Activated T-cell treated with anti-CD3 and anti-CD28 coated beads, Interleukin-2, amount 50 U/mL, for 4 hours (primary cell): ENCODE measurements around the gene STAB2. TPM values are rescaled to one million over a fixed set of nuclear protein-coding genes. Genes with fewer than 3 reads are reported as not detected.

ENCODE experiments used
- ATAC-seq, 2 donors: fragments of 200-7000 bp; cut with Tn5 transposase; one replicate each; pipeline ENCODE4 v1.10.0; 2021
- DNase-seq: peaks from one replicate; pipeline ENCODE4 v3.0.0-alpha.2; 2020
- H3K27me3 Mint-ChIP-seq: one replicate; pipeline ENCODE4 v1.8.0; 2021; ENCODE audit warnings: low read depth, mixed read lengths
- H3K36me3 Mint-ChIP-seq: one replicate; pipeline ENCODE4 v1.8.0; 2022; ENCODE audit warnings: mixed read lengths; ENCODE audit not compliant: insufficient read depth
- H3K4me1 Mint-ChIP-seq: one replicate; pipeline ENCODE4 v1.8.0; 2021; ENCODE audit warnings: low read depth, mixed read lengths
- H3K4me3 Mint-ChIP-seq: one replicate; pipeline ENCODE4 v1.8.0; 2021; ENCODE audit warnings: mild to moderate bottlenecking, moderate library complexity, mixed read lengths
- H3K9me3 Mint-ChIP-seq: one replicate; pipeline ENCODE4 v1.8.0; 2021; ENCODE audit warnings: mixed read lengths
- total RNA-seq, 3 donors: library from RNA; stranded (reverse); gene quantifications; one replicate each; pipeline ENCODE4 v1.2.1, GENCODE V29; 2021

The STAB2 gene
- total RNA-seq = not detected

GRCh38 chr12:103586791-103587370, at the start of gene STAB2:
Gene STAB2, plus strand, starts transcription at chr12:103587273. Its CDS starts 204 bp downstream, at chr12:103587477.
- Mint-ChIP-seq H3K4me3 (no peak within 1 kb of the TSS), H3K27me3 (peaks cover 6% of the 10 kb centered on the region), H3K36me3 (no peaks in the 10 kb centered on the region), H3K4me1 (no peaks in the 10 kb centered on the region), H3K9me3 (no peaks in the 10 kb centered on the region)
- ATAC-seq (no peak), DNase-seq (no peak)

GRCh38 chr12:103538397-103538796, 48.7 kb upstream of the STAB2 start:
- no peaks in the 10 kb centered on the region for H3K27me3 Mint-ChIP-seq
- DNase-seq (no peak), ATAC-seq (peak in 1 of 2 donors; percentile 37)
- no peak overlapping the region for H3K4me3 Mint-ChIP-seq
- no peaks in the 10 kb centered on the region for H3K4me1 Mint-ChIP-seq
- no peaks in the 10 kb centered on the region for H3K9me3 Mint-ChIP-seq
- H3K36me3 Mint-ChIP-seq = no peaks in the 10 kb centered on the region

GRCh38 chr12:103540319-103540718, 46.8 kb upstream of the STAB2 start:
- ATAC-seq = no peak
- Mint-ChIP-seq H3K4me3 (no peak overlapping the region), H3K9me3 (no peaks in the 10 kb centered on the region), H3K4me1 (no peaks in the 10 kb centered on the region), H3K36me3 (no peaks in the 10 kb centered on the region), H3K27me3 (no peaks in the 10 kb centered on the region)
- DNase-seq = no peak

- no peak overlapping the region for H3K4me3 Mint-ChIP-seq
- no peaks in the 10 kb centered on the region for H3K4me1 Mint-ChIP-seq
- H3K27me3 Mint-ChIP-seq = peaks cover 2% of the 10 kb centered on the region
- ATAC-seq (no peak), DNase-seq (no peak)
- H3K9me3 Mint-ChIP-seq = no peaks in the 10 kb centered on the region
- H3K36me3 Mint-ChIP-seq = no peaks in the 10 kb centered on the region
Observed at GRCh38 chr12:103542078-103542477, 45.0 kb upstream of the STAB2 start.

- DNase-seq (no peak), ATAC-seq (no peak)
- Mint-ChIP-seq H3K4me3 (no peak overlapping the region), H3K9me3 (no peaks in the 10 kb centered on the region), H3K4me1 (peaks cover 2% of the 10 kb centered on the region), H3K27me3 (peaks cover 6% of the 10 kb centered on the region), H3K36me3 (no peaks in the 10 kb centered on the region)
Observed at GRCh38 chr12:103546959-103547358, 40.1 kb upstream of the STAB2 start.

GRCh38 chr12:103547376-103547775, 39.7 kb upstream of the STAB2 start:
- ATAC-seq (no peak), DNase-seq (no peak)
- Mint-ChIP-seq H3K27me3 (peaks cover 9% of the 10 kb centered on the region), H3K4me3 (no peak overlapping the region), H3K4me1 (peaks cover 2% of the 10 kb centered on the region), H3K36me3 (no peaks in the 10 kb centered on the region), H3K9me3 (no peaks in the 10 kb centered on the region)

GRCh38 chr12:103547929-103548328, 39.1 kb upstream of the STAB2 start:
- H3K4me1 Mint-ChIP-seq = peaks cover 2% of the 10 kb centered on the region
- H3K4me3 Mint-ChIP-seq = no peak overlapping the region
- no peaks in the 10 kb centered on the region for H3K9me3 Mint-ChIP-seq
- DNase-seq (no peak), ATAC-seq (no peak)
- no peaks in the 10 kb centered on the region for H3K36me3 Mint-ChIP-seq
- H3K27me3 Mint-ChIP-seq = peaks cover 14% of the 10 kb centered on the region

GRCh38 chr12:103548622-103549601, 38.2 kb upstream of the STAB2 start:
- Mint-ChIP-seq H3K36me3 (no peaks in the 10 kb centered on the region), H3K4me1 (peaks cover 2% of the 10 kb centered on the region), H3K27me3 (peaks cover 16% of the 10 kb centered on the region), H3K9me3 (no peaks in the 10 kb centered on the region), H3K4me3 (no peak overlapping the region)
- DNase-seq (peak; percentile 59), ATAC-seq (peak; percentile 79 to 85)

GRCh38 chr12:103556890-103557627, 30.0 kb upstream of the STAB2 start:
- Mint-ChIP-seq H3K4me1 (no peaks in the 10 kb centered on the region), H3K36me3 (no peaks in the 10 kb centered on the region), H3K9me3 (no peaks in the 10 kb centered on the region), H3K4me3 (no peak overlapping the region), H3K27me3 (peaks cover 23% of the 10 kb centered on the region)
- ATAC-seq = no peak
- no peak for DNase-seq

GRCh38 chr12:103557628-103558010, 29.5 kb upstream of the STAB2 start:
- Mint-ChIP-seq H3K27me3 (peaks cover 20% of the 10 kb centered on the region), H3K4me1 (no peaks in the 10 kb centered on the region), H3K4me3 (no peak overlapping the region), H3K9me3 (no peaks in the 10 kb centered on the region), H3K36me3 (no peaks in the 10 kb centered on the region)
- DNase-seq (no peak), ATAC-seq (no peak)

- no peaks in the 10 kb centered on the region for H3K36me3 Mint-ChIP-seq
- H3K9me3 Mint-ChIP-seq = no peaks in the 10 kb centered on the region
- H3K4me1 Mint-ChIP-seq = no peaks in the 10 kb centered on the region
- peaks cover 15% of the 10 kb centered on the region for H3K27me3 Mint-ChIP-seq
- DNase-seq (no peak), ATAC-seq (no peak)
- H3K4me3 Mint-ChIP-seq = no peak overlapping the region
Observed at GRCh38 chr12:103558879-103559278, 28.2 kb upstream of the STAB2 start.

- no peak overlapping the region for H3K4me3 Mint-ChIP-seq
- no peaks in the 10 kb centered on the region for H3K36me3 Mint-ChIP-seq
- H3K4me1 Mint-ChIP-seq = no peaks in the 10 kb centered on the region
- DNase-seq = no peak
- ATAC-seq = peak in 1 of 2 donors; percentile 60
- peaks cover 10% of the 10 kb centered on the region for H3K9me3 Mint-ChIP-seq
- peaks cover 13% of the 10 kb centered on the region for H3K27me3 Mint-ChIP-seq
Observed at GRCh38 chr12:103560604-103561101, 26.4 kb upstream of the STAB2 start.

GRCh38 chr12:103561174-103561573, 25.9 kb upstream of the STAB2 start:
- H3K27me3 Mint-ChIP-seq = peaks cover 11% of the 10 kb centered on the region
- DNase-seq = no peak
- H3K36me3 Mint-ChIP-seq = no peaks in the 10 kb centered on the region
- ATAC-seq = no peak
- no peaks in the 10 kb centered on the region for H3K4me1 Mint-ChIP-seq
- no peak overlapping the region for H3K4me3 Mint-ChIP-seq
- H3K9me3 Mint-ChIP-seq = peaks cover 16% of the 10 kb centered on the region

- H3K4me1 Mint-ChIP-seq = no peaks in the 10 kb centered on the region
- no peak overlapping the region for H3K4me3 Mint-ChIP-seq
- ATAC-seq = no peak
- DNase-seq = no peak
- H3K9me3 Mint-ChIP-seq = peaks cover 32% of the 10 kb centered on the region
- no peaks in the 10 kb centered on the region for H3K36me3 Mint-ChIP-seq
- peaks cover 34% of the 10 kb centered on the region for H3K27me3 Mint-ChIP-seq
Observed at GRCh38 chr12:103566398-103566797, 20.7 kb upstream of the STAB2 start.
